Left ventricle myocardium superior (tissue), 1 donor: ENCODE data around the gene DPP7. TPM values are rescaled to one million over a fixed set of nuclear protein-coding genes. Genes with fewer than 3 reads are reported as not detected.

Experiments used
- ATAC-seq: fragments of 200-7000 bp; cut with Tn5 transposase; one replicate; pipeline ENCODE4 v1.9.1; 2020; ENCODE audit warnings: mild to moderate bottlenecking, moderate library complexity
- DNase-seq: peaks from one replicate; pipeline ENCODE4 v3.0.0-alpha.2; 2020
- intact Hi-C: fragments of 100-400 bp; cut with micrococcal nuclease; formaldehyde crosslinking; loops from one replicate; pipeline ENCODE4 v1.11.0; 2022
- total RNA-seq: library from RNA; stranded (reverse); fragmentation: NEBNext Ultra II Directional; extraction: Animal tissue kit (Norgen Biotek cat#: 25700); gene quantifications from one replicate; pipeline ENCODE4 v1.2.1, GENCODE V29; 2021
- donor health status: DM: no; HTN: yes; CAD: no; lungs with severe emphysema.

The DPP7 gene
- total RNA-seq, 1 donor from 2014 or later: 155 TPM

- no peak for ATAC-seq
- DNase-seq: no peak
- intact Hi-C loops: no loop called here
Observed at GRCh38 chr9:137149363-137149762, 34.8 kb upstream of the DPP7 start.

DNA sequence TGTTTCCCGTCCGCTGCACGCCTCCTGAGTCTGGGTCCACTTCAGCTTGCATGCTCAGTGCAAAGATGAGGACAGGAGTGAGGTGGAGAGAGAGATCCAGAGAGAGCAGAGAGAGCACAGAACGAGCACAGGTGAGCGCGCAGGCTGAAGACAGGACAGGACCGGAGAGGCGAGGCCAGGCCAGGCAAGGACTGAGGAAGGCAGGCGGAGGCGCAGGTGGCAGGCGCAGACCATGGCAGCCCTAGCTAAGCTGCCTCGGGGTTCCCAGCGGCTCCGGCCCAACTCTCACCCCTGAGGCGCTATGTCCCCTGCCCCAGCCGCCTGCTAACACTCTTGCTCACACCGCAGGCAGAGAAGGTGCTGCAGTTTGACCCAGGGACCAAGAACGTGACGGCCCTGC lies 34.1 kb upstream of the DPP7 start:
- intact Hi-C loops: no loop called here
- ATAC-seq (no peak), DNase-seq (no peak)

DNA sequence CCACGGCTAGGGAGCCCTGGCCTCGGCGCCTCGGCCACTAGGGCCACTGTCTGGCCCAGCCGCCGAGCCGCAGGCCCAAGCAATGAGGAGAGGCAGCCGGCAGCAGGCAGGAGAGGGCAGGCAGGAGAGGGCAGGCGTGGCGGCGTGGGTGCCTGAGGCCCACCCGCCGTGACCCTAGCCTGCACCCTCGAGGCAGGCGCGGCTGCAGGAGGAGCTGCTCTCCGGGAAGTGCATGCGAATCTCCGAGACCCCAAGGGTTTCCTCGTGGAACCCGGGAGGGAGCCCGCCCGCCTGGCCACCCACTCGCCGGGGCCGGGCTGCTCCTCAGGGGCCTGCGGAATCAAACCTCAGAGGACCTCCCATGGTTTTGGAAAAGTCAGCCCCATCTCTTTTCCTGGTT lies 33.7 kb upstream of the DPP7 start:
- no peak for ATAC-seq
- intact Hi-C loops: no loop called here

DNA sequence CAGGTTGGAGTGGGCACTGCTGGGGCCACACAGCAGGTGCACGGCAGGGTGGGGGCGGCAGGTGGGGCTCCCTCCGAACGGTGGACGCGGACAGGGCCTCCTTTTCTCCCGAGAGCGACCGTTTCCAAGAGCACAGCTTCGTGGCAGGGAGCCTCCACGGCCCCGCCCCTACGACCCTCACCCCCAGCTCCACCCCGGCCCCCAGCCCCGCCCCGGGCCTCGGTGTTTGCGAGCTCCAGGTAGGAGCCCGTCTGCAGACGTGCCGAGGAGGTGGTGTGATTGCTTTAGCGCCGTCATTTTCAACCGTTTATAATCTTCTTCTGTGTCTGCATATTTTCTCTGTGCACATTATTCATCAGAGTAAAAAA lies 33.2 kb upstream of the DPP7 start:
- no peak for DNase-seq
- intact Hi-C loops: no loop called here
- no peak for ATAC-seq

More for the DNA sequence above, 33.7 kb upstream of the DPP7 start:
- no peak for DNase-seq

GRCh38 chr9:137147091-137147792 lies 32.7 kb upstream of the DPP7 start:
- intact Hi-C loops: no loop called here
- ATAC-seq: no peak
- DNase-seq: no peak

- ATAC-seq (no peak), DNase-seq (no peak)
- intact Hi-C loops: no loop called here
Observed at GRCh38 chr9:137146527-137146918, 32.0 kb upstream of the DPP7 start.

DNA sequence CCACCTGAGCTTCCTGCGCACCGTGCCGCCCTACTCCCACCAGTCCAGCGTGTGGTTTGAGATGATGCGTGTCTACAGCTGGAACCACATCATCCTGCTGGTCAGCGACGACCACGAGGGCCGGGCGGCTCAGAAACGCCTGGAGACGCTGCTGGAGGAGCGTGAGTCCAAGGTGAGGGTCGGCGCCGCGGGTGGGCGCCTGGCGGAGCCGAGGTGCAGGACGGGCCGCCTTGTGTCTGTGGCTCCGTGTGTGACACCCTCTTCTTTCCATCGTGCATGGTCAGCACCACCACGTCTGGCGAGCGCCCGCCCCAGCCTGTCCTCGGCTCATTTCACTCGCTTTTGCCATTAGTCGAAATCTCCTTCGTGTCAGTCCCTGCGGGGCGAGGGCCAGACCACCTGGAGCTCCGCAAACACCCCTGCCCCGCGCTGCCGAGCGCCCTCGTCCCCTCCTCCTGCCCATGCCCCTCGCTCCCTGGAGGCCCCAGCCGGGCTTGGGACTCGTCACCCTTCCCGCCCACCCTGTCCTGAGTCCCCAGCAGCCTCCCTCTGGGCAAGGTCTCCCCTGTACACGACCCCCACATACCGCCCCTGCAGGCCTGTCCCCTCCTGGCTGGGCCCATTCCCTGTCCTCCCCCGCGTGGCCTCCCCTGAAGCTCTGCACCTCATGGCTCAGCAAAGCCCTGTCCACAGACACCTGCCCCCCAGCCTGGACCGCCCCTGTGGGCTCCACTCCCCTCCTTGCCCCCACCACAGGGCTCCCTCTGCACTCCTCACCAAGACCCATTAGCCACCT lies 31.4 kb upstream of the DPP7 start:
- no peak for ATAC-seq
- intact Hi-C loops: no loop called here
- DNase-seq: no peak

DNA sequence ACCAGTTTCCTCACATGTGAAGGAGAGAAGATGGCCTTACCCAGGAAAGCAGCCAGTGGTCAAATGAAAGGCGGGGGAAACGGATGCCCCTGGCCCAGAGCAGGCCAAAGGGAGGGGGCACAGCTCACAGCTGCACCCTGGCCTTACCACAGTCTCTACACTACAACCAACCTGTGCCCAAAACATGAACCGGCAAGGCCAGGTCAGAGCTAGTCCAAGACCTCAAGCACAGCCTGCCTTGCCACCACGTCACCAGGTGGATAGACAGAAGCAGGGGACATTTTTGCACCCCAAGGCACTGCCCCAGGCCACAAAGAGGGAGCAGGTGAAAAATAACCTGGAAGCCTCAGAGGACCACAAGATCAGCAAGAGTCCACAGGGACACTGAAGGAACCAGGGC lies 28.9 kb upstream of the DPP7 start:
- intact Hi-C loops: no loop called here
- DNase-seq (no peak), ATAC-seq (no peak)

DNA sequence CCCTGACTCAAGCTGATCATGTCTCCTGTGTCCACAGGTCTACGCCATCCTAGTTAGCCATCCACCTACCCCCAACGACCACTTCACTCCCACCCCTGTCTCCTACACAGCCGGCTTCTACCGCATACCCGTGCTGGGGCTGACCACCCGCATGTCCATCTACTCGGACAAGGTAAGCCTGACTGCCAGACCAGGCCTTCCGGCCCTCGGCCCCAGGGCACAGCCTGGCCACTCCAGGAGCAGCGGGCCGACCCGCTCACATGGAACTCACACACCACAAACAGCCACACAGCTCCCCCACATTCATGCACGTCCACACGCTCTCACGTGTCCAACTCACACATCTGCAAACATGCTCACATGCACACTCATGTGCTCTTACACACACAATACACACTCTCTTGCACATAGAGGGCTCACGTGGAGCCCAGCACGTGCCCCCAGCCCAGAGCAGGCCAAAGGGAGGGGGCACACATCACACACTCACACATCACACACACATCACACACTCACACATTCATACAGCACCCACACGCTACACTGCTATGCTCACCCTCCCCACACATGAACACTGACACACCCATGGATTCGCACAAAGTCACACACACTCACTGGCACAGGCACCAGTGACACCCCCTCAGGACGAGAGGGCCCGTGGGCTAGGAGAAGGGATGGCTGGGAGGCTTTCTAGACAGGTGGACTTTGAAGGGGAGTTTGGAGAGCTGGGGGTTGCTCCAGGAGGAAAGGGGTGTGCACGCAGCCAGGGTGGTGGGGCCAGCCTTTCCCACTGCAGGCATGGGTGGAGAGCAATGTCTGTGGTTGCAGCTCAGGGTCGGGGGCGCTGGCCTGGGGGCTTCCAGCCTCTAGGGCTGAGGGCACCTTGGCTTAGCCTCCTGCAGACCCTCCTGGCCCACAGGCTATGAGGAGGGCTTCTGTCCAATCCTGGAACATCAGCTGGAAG lies 27.7 kb upstream of the DPP7 start:
- DNase-seq (no peak), ATAC-seq (no peak)
- intact Hi-C loops: no loop called here

DNA sequence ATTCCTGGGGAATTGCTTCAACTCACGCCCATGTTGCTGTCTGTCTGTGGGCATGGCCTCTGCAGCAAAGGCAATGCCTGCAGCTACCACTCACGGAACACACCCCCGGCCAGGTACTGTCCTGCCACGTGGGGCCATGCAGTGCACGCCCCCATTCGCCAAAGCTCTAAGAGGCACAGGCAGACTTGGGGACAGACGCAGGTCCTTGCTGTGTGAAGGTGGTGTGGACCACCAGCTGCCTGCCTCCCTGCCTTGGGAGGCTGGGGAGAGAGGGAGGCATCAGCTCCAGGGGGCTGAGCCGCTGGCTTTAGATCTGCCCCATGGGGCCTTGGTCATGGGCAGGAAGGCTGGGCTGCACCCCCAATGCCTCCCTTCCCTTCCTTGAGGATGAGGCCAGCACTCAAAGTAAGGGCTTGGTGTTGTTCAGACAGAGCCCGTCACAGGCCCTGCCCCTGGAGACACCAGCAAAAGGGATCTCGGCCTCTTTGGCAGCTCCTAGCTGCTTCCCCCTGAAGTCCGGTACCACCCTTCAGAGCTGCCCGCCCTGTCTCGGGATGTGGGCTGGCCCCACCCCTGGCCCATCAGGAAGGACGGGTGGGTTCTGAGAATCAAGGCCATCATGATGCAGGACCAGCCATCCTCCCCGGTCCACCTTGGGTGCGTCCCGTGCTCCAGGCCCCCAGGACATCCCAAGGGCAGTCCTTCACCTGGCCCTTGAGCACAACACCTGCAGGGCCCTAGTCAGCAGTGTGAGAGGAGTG lies 26.7 kb upstream of the DPP7 start:
- DNase-seq: no peak
- intact Hi-C loops: no loop called here
- no peak for ATAC-seq

DNA sequence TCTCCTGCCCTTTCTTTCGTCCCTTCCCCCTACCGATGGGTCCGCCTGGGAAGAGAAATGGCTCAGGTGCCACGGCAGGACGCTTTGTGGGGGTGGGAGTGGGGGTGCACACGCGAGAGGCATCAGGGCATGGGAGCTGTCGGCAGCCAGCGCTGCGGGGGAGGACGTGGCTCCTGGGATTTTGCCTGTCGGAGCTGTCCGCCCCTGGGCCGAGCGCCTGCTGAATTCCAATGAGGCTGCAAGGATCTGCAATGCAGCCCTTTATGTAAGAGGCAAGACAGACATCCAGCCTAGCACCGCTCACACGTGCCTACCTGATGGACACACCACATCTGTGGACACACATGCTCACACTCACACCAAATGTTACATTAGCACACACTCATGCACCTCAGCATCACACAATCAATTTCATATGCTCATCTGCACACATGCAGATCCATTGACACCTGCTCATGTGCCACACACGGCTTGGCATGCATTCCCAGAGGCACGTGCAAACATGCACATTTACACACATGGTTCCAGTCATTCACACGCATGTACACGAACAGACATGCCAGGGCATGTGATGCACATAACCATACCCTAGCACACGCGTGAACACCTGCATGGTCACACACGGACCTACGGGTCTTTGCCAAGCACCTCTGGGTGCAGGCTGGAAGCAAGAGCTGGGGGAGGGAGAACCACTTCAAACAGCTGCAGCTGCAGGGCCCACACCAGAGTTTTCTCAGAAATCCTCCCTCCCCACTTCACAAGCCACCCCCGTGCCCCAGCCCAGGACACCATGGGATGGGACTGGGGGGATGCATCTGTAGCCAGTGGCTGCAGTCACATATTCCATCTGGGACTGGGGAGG lies 25.8 kb upstream of the DPP7 start:
- intact Hi-C loops: no loop called here
- ATAC-seq: no peak
- DNase-seq: no peak

GRCh38 chr9:137139468-137140150 lies 25.1 kb upstream of the DPP7 start:
- ATAC-seq (no peak), DNase-seq (no peak)
- intact Hi-C loops: no loop called here

DNA sequence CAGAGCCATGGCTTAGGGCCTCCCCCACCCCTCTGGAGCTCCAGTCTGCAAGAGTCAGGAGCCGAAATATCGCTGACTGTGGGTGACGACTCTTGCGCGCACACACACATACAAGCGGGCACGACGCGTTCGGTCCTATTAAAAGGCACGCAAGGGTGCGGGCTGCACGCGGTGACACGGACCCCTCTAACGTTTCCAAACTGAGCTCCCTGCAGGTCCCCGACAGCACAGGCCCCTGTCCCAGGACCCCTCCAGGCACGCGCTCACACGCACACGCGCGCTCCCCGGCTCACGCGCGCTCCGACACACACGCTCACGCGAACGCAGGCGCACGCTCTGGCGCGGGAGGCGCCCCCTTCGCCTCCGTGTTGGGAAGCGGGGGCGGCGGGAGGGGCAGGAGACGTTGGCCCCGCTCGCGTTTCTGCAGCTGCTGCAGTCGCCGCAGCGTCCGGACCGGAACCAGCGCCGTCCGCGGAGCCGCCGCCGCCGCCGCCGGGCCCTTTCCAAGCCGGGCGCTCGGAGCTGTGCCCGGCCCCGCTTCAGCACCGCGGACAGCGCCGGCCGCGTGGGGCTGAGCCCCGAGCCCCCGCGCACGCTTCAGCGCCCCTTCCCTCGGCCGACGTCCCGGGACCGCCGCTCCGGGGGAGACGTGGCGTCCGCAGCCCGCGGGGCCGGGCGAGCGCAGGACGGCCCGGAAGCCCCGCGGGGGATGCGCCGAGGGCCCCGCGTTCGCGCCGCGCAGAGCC lies 24.4 kb upstream of the DPP7 start, which contains the start of gene GRIN1:
Gene GRIN1, plus strand, starts transcription at position 433 of the 746 bp plus-strand sequence. CDS start 333 bp downstream, outside the sequence.
- DNase-seq (peak; percentile 68), ATAC-seq (peak; percentile 86)
- intact Hi-C loops: no loop called here

- no peak for DNase-seq
- ATAC-seq: no peak
- intact Hi-C loops: no loop called here
Observed at GRCh38 chr9:137138058-137138721, 23.7 kb upstream of the DPP7 start.

DNA sequence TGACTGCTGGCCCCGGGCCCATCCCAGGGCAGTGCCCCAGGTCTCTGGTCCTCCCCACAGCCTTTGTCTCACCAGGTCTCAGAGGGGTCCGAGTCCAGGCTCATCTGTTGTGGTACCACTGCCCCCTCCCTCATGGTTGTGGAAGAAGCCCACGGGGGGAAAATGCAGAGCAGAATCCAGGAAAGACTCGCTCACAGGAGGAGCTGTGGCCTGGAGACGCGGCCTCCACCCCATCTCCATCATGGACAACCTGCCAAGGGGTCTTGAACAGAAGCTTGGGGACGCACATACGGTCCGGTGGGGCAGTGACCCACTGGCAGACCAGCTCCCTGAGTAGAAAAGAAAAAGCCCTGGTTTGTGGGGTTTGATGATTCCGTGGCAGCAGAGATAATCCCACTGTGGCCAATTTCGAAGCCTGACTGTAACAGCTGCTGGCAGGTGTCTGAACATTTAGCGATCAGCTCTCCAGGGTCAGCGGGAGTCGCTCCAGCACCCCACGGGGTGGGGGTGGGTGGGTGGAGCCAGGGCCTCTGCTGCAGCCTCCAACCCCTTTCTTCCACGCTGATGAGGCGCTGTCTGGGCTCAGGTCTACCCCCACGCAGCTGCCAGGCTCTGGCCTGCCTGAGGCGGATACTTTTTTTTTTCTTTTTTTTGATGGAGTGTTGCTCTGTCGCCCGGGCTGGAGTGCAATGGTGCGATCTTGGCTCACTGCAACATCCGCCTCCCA lies 22.5 kb upstream of the DPP7 start:
- DNase-seq (no peak), ATAC-seq (no peak)
- intact Hi-C loops: no loop called here
